ENCODE measurements around the gene ARHGEF17.
A peak's percentile ranks its signal among the peaks of the same experiment; 100 is the strongest.

Gene ARHGEF17

GRCh38 chr11:73314117-73314961 lies 6.3 kb downstream of the ARHGEF17 start:
- no peak for DNase-seq (ENCODE audit: low spot score)

- DNase-seq (ENCODE audit: low spot score) = no peak
Observed at GRCh38 chr11:73315293-73316020, 7.4 kb downstream of the ARHGEF17 start.

GRCh38 chr11:73316422-73316821 lies 8.3 kb downstream of the ARHGEF17 start:
- DNase-seq (ENCODE audit: low spot score) = no peak

GRCh38 chr11:73317373-73317772 lies 9.3 kb downstream of the ARHGEF17 start:
- DNase-seq (ENCODE audit: low spot score) = no peak

- DNase-seq (ENCODE audit: low spot score) = no peak
Observed at GRCh38 chr11:73317803-73318202, 9.7 kb downstream of the ARHGEF17 start.

GRCh38 chr11:73318501-73319011 lies 10.5 kb downstream of the ARHGEF17 start:
- no peak for DNase-seq (ENCODE audit: low spot score)

- no peak for DNase-seq (ENCODE audit: low spot score)
Observed at GRCh38 chr11:73320763-73321603, 12.9 kb downstream of the ARHGEF17 start.

GRCh38 chr11:73321604-73322381 lies 13.7 kb downstream of the ARHGEF17 start:
- no peak for DNase-seq (ENCODE audit: low spot score)

GRCh38 chr11:73322382-73323306 lies 14.6 kb downstream of the ARHGEF17 start:
- no peak for DNase-seq (ENCODE audit: low spot score)

- DNase-seq (ENCODE audit: low spot score) = no peak
Observed at GRCh38 chr11:73323464-73323863, 15.4 kb downstream of the ARHGEF17 start.

- no peak for DNase-seq (ENCODE audit: low spot score)
Observed at GRCh38 chr11:73324116-73324515, 16.0 kb downstream of the ARHGEF17 start.

- no peak for DNase-seq (ENCODE audit: low spot score)
Observed at GRCh38 chr11:73324665-73325035, 16.6 kb downstream of the ARHGEF17 start.

GRCh38 chr11:73325036-73325981 lies 17.2 kb downstream of the ARHGEF17 start:
- no peak for DNase-seq (ENCODE audit: low spot score)

GRCh38 chr11:73326929-73327811 lies 19.1 kb downstream of the ARHGEF17 start:
- DNase-seq (ENCODE audit: low spot score) = no peak

- no peak for DNase-seq (ENCODE audit: low spot score)
Observed at GRCh38 chr11:73327812-73328364, 19.8 kb downstream of the ARHGEF17 start.

- peak; percentile 56 for DNase-seq (ENCODE audit: low spot score)
Observed at GRCh38 chr11:73330569-73331093, 22.6 kb downstream of the ARHGEF17 start.

- DNase-seq (ENCODE audit: low spot score) = peak; percentile 69
Observed at GRCh38 chr11:73331138-73331916, 23.3 kb downstream of the ARHGEF17 start.
